ENCODE data around the gene C14orf119.
A peak's percentile ranks its signal among the peaks of the same experiment; 100 is the strongest.

The C14orf119 gene, protein sequence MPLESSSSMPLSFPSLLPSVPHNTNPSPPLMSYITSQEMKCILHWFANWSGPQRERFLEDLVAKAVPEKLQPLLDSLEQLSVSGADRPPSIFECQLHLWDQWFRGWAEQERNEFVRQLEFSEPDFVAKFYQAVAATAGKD

DNA sequence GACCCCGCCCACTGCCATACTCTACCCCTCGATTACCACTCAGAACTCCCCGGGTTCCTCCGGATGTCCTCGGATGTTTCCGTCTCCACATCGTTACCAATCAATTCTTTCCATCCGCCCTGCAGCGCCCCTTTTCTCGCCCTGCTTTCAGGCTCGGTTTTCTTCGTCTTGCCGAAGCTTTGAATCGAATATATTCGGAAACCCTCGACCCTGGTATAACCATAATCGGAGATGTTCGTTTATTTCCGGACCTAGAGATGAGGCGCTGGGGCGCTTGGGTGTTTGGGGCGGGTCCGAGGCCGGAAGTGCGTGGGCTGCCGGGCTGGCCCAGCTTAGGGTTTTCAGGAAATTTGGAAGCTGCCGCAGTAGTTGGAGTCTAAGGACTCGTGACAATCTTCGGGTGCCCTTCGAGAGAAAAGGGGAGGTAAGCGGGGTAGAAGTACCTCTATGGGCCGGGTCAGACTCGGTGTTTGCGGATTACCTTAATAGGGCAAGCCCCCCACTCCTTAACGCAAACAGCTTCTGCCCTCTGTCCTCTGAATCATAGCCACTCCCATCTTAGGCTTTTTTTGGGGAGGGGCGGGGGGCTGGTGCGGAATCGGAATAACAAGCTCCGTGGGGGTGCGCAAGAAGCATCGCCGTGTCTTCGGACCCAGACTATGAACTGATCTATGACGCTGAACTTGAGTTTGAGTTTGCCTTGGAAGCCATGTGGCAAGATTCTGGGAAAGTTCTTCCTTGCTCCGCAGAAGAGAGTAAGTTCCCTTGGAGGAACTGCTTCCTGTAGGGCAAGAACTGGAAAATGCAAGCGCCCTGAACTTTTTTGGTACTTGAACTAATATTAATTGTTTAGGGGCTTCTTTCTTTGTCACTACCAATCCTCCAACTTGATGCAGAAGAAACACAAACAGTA is at the start of gene C14orf119:
C14orf119 (plus strand) TSS at position 310 of the 913 bp plus-strand sequence. CDS start 2,154 bp downstream, outside the sequence.
- peaks cover 30% of the 10 kb centered on the region for H3K4me1 Mint-ChIP-seq
- peak; percentile 98 for ATAC-seq
- no peaks in the 10 kb centered on the region for H3K9me3 Mint-ChIP-seq
- no peak within 1 kb of the TSS for H3K27ac Mint-ChIP-seq
- no peak within 1 kb of the TSS for H3K4me3 Mint-ChIP-seq
- no peaks in the 10 kb centered on the region for H3K27me3 Mint-ChIP-seq
- peaks cover 31% of the 10 kb centered on the region for H3K36me3 Mint-ChIP-seq

DNA sequence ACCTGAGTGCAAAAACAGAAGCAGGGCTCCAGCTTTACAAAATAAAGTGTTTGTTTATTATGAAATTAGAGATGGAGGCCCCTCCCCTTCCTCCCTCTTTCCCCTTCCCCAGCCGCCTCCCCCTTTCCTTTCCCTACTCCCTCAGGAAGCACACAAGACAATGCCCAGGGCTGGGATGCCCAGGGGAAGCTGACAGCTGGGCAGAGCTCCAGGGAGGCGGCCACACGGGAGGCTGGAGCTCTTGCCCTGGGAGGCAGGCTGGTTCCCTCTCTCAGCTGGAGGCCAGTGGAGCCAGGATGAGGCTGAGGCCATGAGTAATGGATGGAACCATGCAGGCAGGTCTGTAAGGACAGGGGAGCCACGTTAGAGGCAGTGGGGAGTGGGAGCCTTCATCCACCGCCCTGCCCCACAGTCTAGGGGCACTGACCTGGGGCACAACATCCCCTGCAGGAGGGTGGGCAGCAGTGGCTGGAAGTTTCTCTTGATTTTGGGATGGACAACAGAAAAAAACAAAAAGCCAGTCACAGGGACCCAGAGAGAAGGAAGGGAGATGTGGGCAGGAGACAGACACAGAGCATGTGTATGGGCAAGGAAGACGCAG is 48.2 kb upstream of the C14orf119 start:
- H3K9me3 Mint-ChIP-seq: no peaks in the 10 kb centered on the region
- peaks cover 18% of the 10 kb centered on the region for H3K27me3 Mint-ChIP-seq
- no peaks in the 10 kb centered on the region for H3K36me3 Mint-ChIP-seq
- no peak overlapping the region for H3K27ac Mint-ChIP-seq
- ATAC-seq: no peak
- no peaks in the 10 kb centered on the region for H3K4me1 Mint-ChIP-seq
- no peak overlapping the region for H3K4me3 Mint-ChIP-seq

GRCh38 chr14:23047751-23048693 is 47.3 kb upstream of the C14orf119 start:
- Mint-ChIP-seq H3K36me3 (no peaks in the 10 kb centered on the region), H3K9me3 (no peaks in the 10 kb centered on the region), H3K27me3 (peaks cover 18% of the 10 kb centered on the region), H3K4me3 (no peak overlapping the region), H3K4me1 (no peaks in the 10 kb centered on the region), H3K27ac (no peak overlapping the region)
- ATAC-seq: peak; percentile 57

DNA sequence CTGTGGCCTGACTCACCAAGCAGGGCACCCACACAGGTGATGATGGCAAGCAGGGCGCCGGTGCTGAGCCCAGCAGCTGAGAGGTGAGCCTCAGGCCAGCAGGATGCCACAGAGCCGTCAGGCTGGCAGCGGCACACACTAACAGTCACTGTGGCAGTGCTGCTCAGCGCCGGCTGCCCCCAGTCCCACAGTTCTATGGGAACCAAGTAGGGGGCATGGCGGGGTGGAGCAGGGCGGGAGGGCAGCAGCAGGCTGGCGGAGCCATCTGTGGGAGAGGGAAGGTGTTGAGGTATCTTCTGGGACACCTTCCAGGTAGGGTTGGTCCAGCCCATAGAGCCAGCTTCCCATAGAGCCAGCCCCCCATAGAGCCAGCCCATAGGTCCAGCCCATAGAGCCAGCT is 46.3 kb upstream of the C14orf119 start:
- Mint-ChIP-seq H3K36me3 (no peaks in the 10 kb centered on the region), H3K4me3 (no peak overlapping the region), H3K27ac (no peak overlapping the region), H3K9me3 (no peaks in the 10 kb centered on the region), H3K4me1 (no peaks in the 10 kb centered on the region), H3K27me3 (peaks cover 18% of the 10 kb centered on the region)
- no peak for ATAC-seq

DNA sequence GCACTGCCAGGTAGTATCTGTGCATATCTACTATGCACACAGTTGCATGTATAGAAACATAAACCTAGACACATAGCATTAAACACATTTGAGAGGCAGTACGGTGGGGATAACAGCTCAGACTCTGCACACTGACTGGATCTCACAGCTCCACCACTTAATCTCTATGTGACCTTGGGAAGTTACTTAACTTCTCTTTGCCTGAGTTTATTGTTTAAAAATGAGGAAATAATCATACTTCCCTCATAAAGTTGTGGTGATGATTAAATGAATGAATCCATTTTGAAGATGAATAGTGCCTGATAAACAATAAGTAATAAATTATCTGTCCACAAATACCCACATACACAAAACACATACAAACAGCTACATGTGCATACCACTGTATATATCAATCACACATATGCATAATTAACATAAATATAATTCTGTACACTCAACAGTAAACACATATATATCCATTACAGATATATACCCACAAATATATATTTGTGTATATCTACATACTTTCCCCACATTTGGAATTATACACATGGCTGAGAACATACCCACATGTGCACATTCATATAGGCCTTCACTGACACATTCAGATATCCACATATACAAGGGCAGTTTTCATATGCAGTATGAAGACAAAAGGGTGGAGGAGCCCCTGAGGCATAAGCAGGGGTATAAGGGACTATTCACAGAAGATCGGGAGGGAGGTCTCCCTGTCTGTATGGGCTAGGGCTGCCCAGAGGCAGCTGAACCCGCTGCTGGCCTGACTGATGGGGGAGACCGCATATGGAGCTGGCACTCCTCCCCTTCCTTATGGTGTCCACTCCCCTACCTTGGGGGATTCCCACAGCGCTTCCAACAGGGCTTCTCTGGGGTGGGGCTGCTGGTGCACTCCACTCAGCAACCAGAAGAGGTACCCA is 43.9 kb upstream of the C14orf119 start:
- Mint-ChIP-seq H3K27ac (no peak overlapping the region), H3K27me3 (peaks cover 19% of the 10 kb centered on the region), H3K4me1 (peaks cover 8% of the 10 kb centered on the region), H3K36me3 (no peaks in the 10 kb centered on the region), H3K4me3 (no peak overlapping the region), H3K9me3 (no peaks in the 10 kb centered on the region)
- no peak for ATAC-seq

- Mint-ChIP-seq H3K27me3 (peaks cover 19% of the 10 kb centered on the region), H3K4me3 (no peak overlapping the region), H3K9me3 (no peaks in the 10 kb centered on the region), H3K27ac (no peak overlapping the region), H3K36me3 (no peaks in the 10 kb centered on the region), H3K4me1 (peaks cover 16% of the 10 kb centered on the region)
- ATAC-seq: no peak
Measured at GRCh38 chr14:23052182-23052623, 43.1 kb upstream of the C14orf119 start.

- no peak for ATAC-seq
- H3K4me3 Mint-ChIP-seq: no peak overlapping the region
- no peaks in the 10 kb centered on the region for H3K9me3 Mint-ChIP-seq
- H3K27me3 Mint-ChIP-seq: peaks cover 15% of the 10 kb centered on the region
- H3K4me1 Mint-ChIP-seq: peaks cover 17% of the 10 kb centered on the region
- H3K27ac Mint-ChIP-seq: no peak overlapping the region
- H3K36me3 Mint-ChIP-seq: no peaks in the 10 kb centered on the region
Measured at GRCh38 chr14:23052671-23053070, 42.6 kb upstream of the C14orf119 start.

GRCh38 chr14:23053426-23053825 is 41.9 kb upstream of the C14orf119 start:
- Mint-ChIP-seq H3K9me3 (no peaks in the 10 kb centered on the region), H3K4me3 (no peak overlapping the region), H3K4me1 (peaks cover 23% of the 10 kb centered on the region), H3K27ac (no peak overlapping the region), H3K36me3 (peaks cover 5% of the 10 kb centered on the region), H3K27me3 (peaks cover 12% of the 10 kb centered on the region)
- no peak for ATAC-seq

GRCh38 chr14:23054000-23054811 is 41.1 kb upstream of the C14orf119 start:
- H3K27ac Mint-ChIP-seq: no peak overlapping the region

DNA sequence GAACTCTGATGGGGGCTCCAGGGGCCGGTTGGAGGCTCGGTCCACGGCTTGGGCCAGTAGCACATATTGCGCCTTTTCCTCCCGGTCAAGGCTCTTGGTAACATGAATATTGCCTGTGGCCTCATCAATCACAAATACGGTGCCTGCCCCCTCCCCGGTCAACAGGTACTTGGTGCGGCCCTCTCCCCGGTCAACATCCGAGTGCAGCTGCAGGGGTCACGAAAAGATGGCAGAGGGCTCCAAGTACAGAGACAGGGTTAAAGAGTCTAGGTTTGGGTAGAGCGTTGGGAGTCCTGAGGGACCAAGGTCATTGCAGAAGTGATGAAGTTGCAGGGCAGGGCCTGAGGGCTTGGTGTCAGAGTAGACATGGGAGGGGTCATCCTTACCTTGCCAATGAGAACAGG is 40.2 kb upstream of the C14orf119 start:
- Mint-ChIP-seq H3K4me1 (peaks cover 25% of the 10 kb centered on the region), H3K27me3 (peaks cover 12% of the 10 kb centered on the region), H3K9me3 (no peaks in the 10 kb centered on the region), H3K4me3 (no peak overlapping the region), H3K36me3 (peaks cover 15% of the 10 kb centered on the region), H3K27ac (no peak overlapping the region)
- ATAC-seq: no peak

More at GRCh38 chr14:23054000-23054811, 41.1 kb upstream of the C14orf119 start:
- H3K27me3 Mint-ChIP-seq: peaks cover 12% of the 10 kb centered on the region
- no peaks in the 10 kb centered on the region for H3K9me3 Mint-ChIP-seq
- peaks cover 10% of the 10 kb centered on the region for H3K36me3 Mint-ChIP-seq
- no peak for ATAC-seq
- no peak overlapping the region for H3K4me3 Mint-ChIP-seq
- H3K4me1 Mint-ChIP-seq: peaks cover 25% of the 10 kb centered on the region

DNA sequence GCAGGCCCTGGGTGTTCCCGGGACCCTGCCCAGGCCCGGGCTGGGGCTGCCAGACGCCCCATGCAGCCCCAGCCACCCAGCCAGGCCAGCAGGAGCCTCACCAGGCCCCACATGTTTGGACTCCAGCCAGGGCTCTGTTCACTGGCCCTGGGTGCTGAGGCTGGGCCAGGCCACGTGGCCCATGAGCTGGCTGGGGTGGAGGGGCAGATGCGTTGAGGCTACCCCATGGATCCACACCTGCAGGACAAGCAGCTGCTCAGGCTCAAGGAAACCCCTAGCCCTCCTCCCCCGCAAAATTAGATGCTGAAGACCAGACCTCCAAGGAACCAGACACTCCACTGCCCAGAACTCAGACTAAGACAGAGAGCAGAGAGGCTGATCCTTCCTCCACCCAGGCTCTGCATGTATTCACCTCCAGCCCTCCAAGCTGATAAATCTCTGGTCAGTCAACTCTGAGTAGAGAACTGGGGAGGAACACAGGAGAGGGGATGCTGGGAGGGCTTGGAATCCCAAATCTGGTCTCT is 39.6 kb upstream of the C14orf119 start:
- peak overlapping the region; percentile 53 for H3K27ac Mint-ChIP-seq
- no peak for ATAC-seq

GRCh38 chr14:23056145-23056955 is 39.0 kb upstream of the C14orf119 start:
- H3K4me1 Mint-ChIP-seq: peaks cover 25% of the 10 kb centered on the region
- H3K27me3 Mint-ChIP-seq: peaks cover 12% of the 10 kb centered on the region
- no peaks in the 10 kb centered on the region for H3K9me3 Mint-ChIP-seq
- H3K4me3 Mint-ChIP-seq: peak overlapping the region; percentile 73
- peak; percentile 82 for ATAC-seq
- H3K27ac Mint-ChIP-seq: peak overlapping the region; percentile 53
- peaks cover 23% of the 10 kb centered on the region for H3K36me3 Mint-ChIP-seq

More for the DNA sequence above, 39.6 kb upstream of the C14orf119 start:
- Mint-ChIP-seq H3K4me1 (peaks cover 25% of the 10 kb centered on the region), H3K9me3 (no peaks in the 10 kb centered on the region), H3K4me3 (peak overlapping the region; percentile 73), H3K36me3 (peaks cover 17% of the 10 kb centered on the region), H3K27me3 (peaks cover 12% of the 10 kb centered on the region)
